Measurements from ENCODE around the gene NEUROD1.
"Not testable (repeated sequence)": the region's sequence is repeated elsewhere in the genome, so short reads cannot be mapped to it uniquely, and the experiment has no call there.

NEUROD1 gene

DNA sequence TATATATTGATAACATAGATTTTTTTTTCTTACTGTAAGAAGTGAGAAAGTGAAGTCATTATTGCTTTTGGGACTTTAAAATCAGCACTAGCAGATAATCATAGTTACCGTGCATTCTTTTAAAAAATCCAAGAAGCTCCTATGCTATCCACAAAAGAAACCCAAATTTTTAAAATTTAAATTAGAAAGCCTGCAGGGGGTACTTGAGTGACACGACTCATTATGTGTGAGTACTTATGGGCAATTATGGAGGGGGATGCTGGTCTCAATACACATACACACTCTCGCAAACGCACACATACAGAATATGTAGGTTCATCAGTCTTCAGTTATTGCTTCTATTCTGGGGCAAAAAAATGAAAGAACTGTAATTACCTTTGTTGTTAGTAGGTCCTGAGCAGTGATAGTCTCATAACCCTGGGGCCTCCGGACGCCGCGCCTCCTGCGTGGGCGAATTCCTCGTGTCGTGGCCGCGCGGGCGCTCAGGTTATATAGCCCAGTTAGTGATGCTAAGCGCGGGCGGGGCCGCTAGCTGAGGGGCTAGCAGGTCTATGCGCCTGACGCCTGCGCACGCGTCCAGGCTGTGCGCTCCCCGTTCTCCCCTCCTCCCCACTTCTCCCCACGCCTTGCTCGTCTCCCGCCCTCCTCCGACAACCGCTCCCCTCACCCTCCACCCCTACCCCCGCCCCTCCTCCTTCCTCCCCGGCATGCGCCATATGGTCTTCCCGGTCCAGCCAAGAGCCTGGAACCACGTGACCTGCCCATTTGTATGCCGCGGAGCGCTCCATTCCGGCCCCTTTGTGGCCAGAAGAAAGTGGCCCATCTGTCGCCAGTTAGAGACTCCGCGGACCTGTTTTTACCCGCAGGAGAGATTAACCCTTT is at the start of gene NEUROD1:
Gene NEUROD1 (minus strand): TSS at position 463 of the 882 bp plus-strand sequence. CDS start 1,657 bp downstream, outside the sequence.
- DNase-seq (ENCODE audit: low read depth) = no peak
- no peak within 1 kb of the TSS for H3K4me3 ChIP-seq (ENCODE audit: low read depth, low read length)
- TF ChIP-seq, protein P1, sequence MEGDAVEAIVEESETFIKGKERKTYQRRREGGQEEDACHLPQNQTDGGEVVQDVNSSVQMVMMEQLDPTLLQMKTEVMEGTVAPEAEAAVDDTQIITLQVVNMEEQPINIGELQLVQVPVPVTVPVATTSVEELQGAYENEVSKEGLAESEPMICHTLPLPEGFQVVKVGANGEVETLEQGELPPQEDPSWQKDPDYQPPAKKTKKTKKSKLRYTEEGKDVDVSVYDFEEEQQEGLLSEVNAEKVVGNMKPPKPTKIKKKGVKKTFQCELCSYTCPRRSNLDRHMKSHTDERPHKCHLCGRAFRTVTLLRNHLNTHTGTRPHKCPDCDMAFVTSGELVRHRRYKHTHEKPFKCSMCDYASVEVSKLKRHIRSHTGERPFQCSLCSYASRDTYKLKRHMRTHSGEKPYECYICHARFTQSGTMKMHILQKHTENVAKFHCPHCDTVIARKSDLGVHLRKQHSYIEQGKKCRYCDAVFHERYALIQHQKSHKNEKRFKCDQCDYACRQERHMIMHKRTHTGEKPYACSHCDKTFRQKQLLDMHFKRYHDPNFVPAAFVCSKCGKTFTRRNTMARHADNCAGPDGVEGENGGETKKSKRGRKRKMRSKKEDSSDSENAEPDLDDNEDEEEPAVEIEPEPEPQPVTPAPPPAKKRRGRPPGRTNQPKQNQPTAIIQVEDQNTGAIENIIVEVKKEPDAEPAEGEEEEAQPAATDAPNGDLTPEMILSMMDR (IDR thresholded peaks at IDR 0.05; ENCODE audit: low read depth, low read length) = no peak
- TF ChIP-seq, protein P2, sequence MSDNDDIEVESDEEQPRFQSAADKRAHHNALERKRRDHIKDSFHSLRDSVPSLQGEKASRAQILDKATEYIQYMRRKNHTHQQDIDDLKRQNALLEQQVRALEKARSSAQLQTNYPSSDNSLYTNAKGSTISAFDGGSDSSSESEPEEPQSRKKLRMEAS (IDR thresholded peaks at IDR 0.05; ENCODE audit: low read depth, low read length) = no peak
- no peak for TF ChIP-seq MYC (IDR thresholded peaks at IDR 0.05; ENCODE audit: low read depth, low read length)

DNA sequence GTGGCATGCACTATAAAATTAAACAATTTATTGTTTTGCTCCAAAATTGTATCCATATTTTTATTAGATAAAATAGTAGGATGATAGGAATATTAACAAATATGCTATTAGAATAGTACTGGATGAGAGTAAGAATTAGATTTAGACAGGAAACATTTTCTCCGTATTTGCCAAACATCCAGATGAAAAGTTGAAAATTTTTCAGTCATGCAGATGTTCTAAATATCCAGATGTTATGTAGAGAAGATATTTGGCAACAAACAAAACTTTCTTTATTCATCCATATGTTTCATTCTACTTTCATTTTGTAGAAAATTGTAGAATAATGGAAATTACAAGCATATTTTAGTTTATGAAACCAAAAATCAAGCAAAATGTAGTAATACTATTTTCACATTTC is 45.2 kb upstream of the NEUROD1 start:
- no peak overlapping the region for H3K4me3 ChIP-seq (ENCODE audit: low read depth, low read length)
- DNase-seq (ENCODE audit: low read depth) = no peak
- TF ChIP-seq POLR2A (IDR thresholded peaks at IDR 0.05; ENCODE audit: extremely low read depth, insufficient read length) = no peak
- TF ChIP-seq, protein P1 (IDR thresholded peaks at IDR 0.05; ENCODE audit: low read depth, low read length) = no peak
- TF ChIP-seq, protein P2 (IDR thresholded peaks at IDR 0.05; ENCODE audit: low read depth, low read length) = no peak
- no peak for TF ChIP-seq MYC (IDR thresholded peaks at IDR 0.05; ENCODE audit: low read depth, low read length)

DNA sequence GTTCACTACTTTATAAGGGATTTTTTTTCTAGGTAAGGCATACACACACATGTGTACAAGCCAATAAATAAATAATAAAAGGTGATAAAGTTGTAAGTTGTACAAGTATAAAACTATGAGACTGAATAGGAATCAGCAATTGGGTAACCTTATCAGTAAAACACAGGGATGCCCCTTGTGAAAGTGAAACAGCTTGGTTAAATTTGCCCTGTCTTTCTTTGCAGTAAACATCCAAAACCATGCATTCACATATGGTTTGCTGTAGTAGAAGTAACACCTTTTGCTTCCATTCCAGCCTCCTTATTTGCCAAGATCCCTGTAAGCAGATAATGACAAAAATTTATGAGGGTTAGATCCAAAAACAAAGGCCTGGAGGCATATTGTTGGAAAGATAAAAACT is 44.3 kb upstream of the NEUROD1 start:
- TF ChIP-seq, protein P2 (IDR thresholded peaks at IDR 0.05; ENCODE audit: low read depth, low read length) = no peak
- no peak for TF ChIP-seq POLR2A (IDR thresholded peaks at IDR 0.05; ENCODE audit: extremely low read depth, insufficient read length)
- TF ChIP-seq, protein P1 (IDR thresholded peaks at IDR 0.05; ENCODE audit: low read depth, low read length) = no peak
- no peak for TF ChIP-seq MYC (IDR thresholded peaks at IDR 0.05; ENCODE audit: low read depth, low read length)
- no peak overlapping the region for H3K4me3 ChIP-seq (ENCODE audit: low read depth, low read length)
- DNase-seq (ENCODE audit: low read depth) = no peak

DNA sequence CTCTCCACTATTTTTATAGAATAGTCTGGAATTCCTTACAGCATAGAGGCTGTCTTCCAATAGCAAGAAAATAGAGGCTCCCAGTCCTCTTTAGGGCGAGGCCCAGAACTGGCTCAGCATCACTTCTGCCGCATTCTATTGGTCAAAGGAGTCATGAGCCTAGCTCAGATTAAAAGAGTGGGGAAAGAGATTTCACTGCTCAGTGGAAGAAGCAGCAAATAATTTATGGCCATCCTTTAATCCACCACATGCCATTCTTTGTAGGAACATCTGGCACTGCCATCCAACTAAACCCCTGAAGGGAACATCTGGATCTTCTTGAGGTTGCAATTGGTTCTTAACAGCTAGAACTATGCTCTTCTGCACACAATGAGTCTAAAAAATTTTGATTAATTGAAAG is 43.4 kb upstream of the NEUROD1 start:
- no peak for DNase-seq (ENCODE audit: low read depth)
- TF ChIP-seq POLR2A (IDR thresholded peaks at IDR 0.05; ENCODE audit: extremely low read depth, insufficient read length) (no peak), MYC (IDR thresholded peaks at IDR 0.05; ENCODE audit: low read depth, low read length) (no peak)
- H3K4me3 ChIP-seq (ENCODE audit: low read depth, low read length) = no peak overlapping the region

DNA sequence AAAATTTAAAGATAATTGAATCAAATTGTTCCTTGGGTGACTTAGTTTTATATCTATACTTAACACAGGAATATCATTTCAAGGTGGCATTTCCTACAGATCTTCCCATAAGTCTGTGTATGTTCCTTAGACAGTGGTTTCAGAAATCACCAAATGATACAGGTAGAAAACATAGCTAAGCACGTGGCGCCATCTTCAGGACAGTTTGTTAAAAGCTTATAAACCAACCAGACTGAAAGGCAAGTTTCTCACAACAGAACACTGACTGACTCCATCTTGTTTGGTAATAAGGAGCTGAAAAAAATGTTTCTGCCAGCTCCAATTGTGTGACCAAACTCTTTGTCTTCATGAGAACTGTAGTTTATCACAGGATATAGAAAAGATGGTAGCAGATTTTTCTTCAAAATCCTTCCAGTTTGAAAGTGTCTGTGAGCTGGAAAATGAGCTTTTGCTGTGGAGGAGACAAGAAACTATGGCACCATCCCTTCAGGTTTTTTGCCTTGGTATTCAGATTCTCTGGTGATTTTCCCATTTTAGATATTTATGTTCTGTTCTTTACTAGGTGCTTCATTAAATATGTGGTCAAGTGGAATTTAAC is 34.8 kb upstream of the NEUROD1 start:
- no peak overlapping the region for H3K4me3 ChIP-seq (ENCODE audit: low read depth, low read length)
- DNase-seq (ENCODE audit: low read depth) = peak; percentile 86
- TF ChIP-seq, protein P1 (IDR thresholded peaks at IDR 0.05; ENCODE audit: low read depth, low read length) = peak; percentile 69
- TF ChIP-seq, protein P2 (IDR thresholded peaks at IDR 0.05; ENCODE audit: low read depth, low read length) = peak; percentile 99
- TF ChIP-seq MYC (IDR thresholded peaks at IDR 0.05; ENCODE audit: low read depth, low read length) (peak; percentile 52; the same call in 1 of the 2 replicates), POLR2A (IDR thresholded peaks at IDR 0.05; ENCODE audit: extremely low read depth, insufficient read length) (no peak)

DNA sequence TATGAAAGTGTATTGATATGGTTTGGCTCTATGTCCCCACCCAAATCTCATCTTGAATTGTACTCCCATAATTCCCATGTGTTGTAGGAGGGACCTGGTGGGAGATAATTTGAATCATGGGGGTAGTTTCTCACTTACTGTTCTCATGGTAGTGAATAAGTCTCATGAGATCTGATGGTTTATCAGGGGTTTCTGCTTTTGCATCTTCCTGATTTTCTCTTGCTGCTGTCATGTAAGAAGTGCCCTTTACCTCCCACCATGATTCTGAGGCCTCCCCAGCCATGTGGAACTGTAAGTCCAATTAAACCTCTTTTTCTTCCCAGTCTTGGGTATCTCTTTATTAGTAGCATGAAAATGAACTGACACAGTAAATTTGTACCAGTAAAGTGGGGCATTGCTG is 30.7 kb upstream of the NEUROD1 start:
- H3K4me3 ChIP-seq (ENCODE audit: low read depth, low read length); DNase-seq (ENCODE audit: low read depth): not testable (repeated sequence)

DNA sequence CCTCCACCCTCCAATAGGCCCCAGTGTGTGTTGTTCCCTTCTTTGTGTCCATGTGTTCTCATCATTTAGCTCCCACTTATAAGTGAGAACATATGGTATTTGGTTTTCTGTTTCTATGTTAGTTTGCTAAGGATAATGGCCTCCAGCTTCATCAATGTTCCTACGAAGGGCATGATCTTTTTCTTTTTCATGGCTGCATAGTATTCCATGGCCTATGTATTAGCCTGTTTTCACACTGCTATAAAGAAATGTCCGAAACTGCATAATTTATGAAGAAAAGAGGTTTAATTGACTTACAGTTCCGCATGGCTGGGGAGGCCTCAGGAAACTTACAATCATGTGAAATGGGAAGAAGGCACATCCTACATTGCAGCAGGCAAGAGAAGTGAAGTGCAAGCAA is 22.2 kb upstream of the NEUROD1 start:
- DNase-seq (ENCODE audit: low read depth); H3K4me3 ChIP-seq (ENCODE audit: low read depth, low read length): not testable (repeated sequence)
